HEK293 (cell line): ENCODE measurements around the gene MAD2L1BP.

Experiments used
- CTCF ChIA-PET: fragments of 350-600 bp; formaldehyde crosslinking; extraction: SDS; loops from one replicate; lab custom pipeline; 2021; ENCODE audit warnings: antibody characterized with exemption; lab: Yijun Ruan, JAX
- POLR2A ChIA-PET: fragments of 300-600 bp; formaldehyde crosslinking; extraction: SDS; loops from one replicate; lab custom pipeline; 2020; ENCODE audit warnings: antibody characterized with exemption, inconsistent platforms; lab: Yijun Ruan, JAX
- H3K27ac ChIP-seq: fragments of 200-500 bp; sonication (Bioruptor generic); 2 replicates; pipeline ENCODE4 v1.5.1; 2014; ENCODE audit warnings: low read depth, low read length, control low read depth, inconsistent platforms; ENCODE audit errors: extremely low read depth
- H3K36me3 ChIP-seq, 2 experiments: fragments of 200-500 bp in 1 of 2; sonication (Bioruptor generic) in 1 of 2; 1 replicate in 1 of 2; 2 replicates in 1 of 2; pipeline ENCODE4 v1.5.1; 2014 to 2017; ENCODE audit warnings: inconsistent platforms in 2 of 2, low read length in 2 of 2; ENCODE audit not compliant: control insufficient read depth in 2 of 2, insufficient read depth in 1 of 2
- H3K4me1 ChIP-seq: fragments of 200-500 bp; sonication (Bioruptor generic); 2 replicates; pipeline ENCODE4 v1.5.1; 2014; ENCODE audit warnings: mild to moderate bottlenecking, low read length, inconsistent platforms; ENCODE audit not compliant: control insufficient read depth, insufficient read depth
- H3K4me3 ChIP-seq: 2 replicates; pipeline ENCODE4 v1.5.1; 2011; ENCODE audit warnings: low read depth, mild to moderate bottlenecking, control low read depth, low read length, moderate library complexity
- H3K9me3 ChIP-seq: fragments of 200-500 bp; sonication (Bioruptor generic); 2 replicates; pipeline ENCODE4 v1.5.1; 2014; ENCODE audit warnings: low read depth, low read length, inconsistent platforms; ENCODE audit not compliant: control insufficient read depth, insufficient read depth
- KLF10 ChIP-seq: fragments of 450-650 bp; IDR thresholded peaks from 2 replicates; pipeline ENCODE4 v1.5.1; 2018; ENCODE audit warnings: missing biosample characterization, mild to moderate bottlenecking, missing genetic modification characterization
- ZBTB48 ChIP-seq: fragments of 450-650 bp; formaldehyde crosslinking; IDR thresholded peaks from 2 replicates; pipeline ENCODE4 v1.5.1; 2016; ENCODE audit warnings: missing biosample characterization, missing genetic modification characterization
- ZEB2 ChIP-seq: fragments of 450-650 bp; formaldehyde crosslinking; IDR thresholded peaks from 2 replicates; pipeline ENCODE4 v1.5.1; 2016; ENCODE audit warnings: missing biosample characterization, missing genetic modification characterization
- ZNF239 ChIP-seq: fragments of 450-650 bp; formaldehyde crosslinking; IDR thresholded peaks from 2 replicates; pipeline ENCODE4 v1.5.1; 2016; ENCODE audit warnings: missing biosample characterization, missing genetic modification characterization
- ZNF416 ChIP-seq: fragments of 450-650 bp; formaldehyde crosslinking; IDR thresholded peaks from 2 replicates; pipeline ENCODE4 v1.5.1; 2016; ENCODE audit warnings: missing biosample characterization, missing genetic modification characterization
- ZNF610 ChIP-seq: fragments of 450-650 bp; formaldehyde crosslinking; IDR thresholded peaks from 2 replicates; pipeline ENCODE4 v1.5.1; 2016; ENCODE audit warnings: missing biosample characterization, missing genetic modification characterization, borderline replicate concordance
- ZNF629 ChIP-seq: fragments of 450-650 bp; formaldehyde crosslinking; IDR thresholded peaks from 2 replicates; pipeline ENCODE4 v1.5.1; 2017; ENCODE audit warnings: missing biosample characterization, missing genetic modification characterization
- TF ChIP-seq, protein P1 (sequence below): fragments of 450-650 bp; formaldehyde crosslinking; IDR thresholded peaks from 2 replicates; pipeline ENCODE4 v1.5.1; 2016; ENCODE audit warnings: missing biosample characterization, missing genetic modification characterization
- TF ChIP-seq, protein P2 (sequence below): fragments of 450-650 bp; formaldehyde crosslinking; IDR thresholded peaks from 2 replicates; pipeline ENCODE4 v1.5.1; 2016; ENCODE audit warnings: missing biosample characterization, missing genetic modification characterization
- TF ChIP-seq, protein P3 (sequence below): fragments of 450-650 bp; formaldehyde crosslinking; IDR thresholded peaks from 2 replicates; pipeline ENCODE4 v1.5.1; 2016; ENCODE audit warnings: missing biosample characterization, missing genetic modification characterization

The MAD2L1BP gene

DNA sequence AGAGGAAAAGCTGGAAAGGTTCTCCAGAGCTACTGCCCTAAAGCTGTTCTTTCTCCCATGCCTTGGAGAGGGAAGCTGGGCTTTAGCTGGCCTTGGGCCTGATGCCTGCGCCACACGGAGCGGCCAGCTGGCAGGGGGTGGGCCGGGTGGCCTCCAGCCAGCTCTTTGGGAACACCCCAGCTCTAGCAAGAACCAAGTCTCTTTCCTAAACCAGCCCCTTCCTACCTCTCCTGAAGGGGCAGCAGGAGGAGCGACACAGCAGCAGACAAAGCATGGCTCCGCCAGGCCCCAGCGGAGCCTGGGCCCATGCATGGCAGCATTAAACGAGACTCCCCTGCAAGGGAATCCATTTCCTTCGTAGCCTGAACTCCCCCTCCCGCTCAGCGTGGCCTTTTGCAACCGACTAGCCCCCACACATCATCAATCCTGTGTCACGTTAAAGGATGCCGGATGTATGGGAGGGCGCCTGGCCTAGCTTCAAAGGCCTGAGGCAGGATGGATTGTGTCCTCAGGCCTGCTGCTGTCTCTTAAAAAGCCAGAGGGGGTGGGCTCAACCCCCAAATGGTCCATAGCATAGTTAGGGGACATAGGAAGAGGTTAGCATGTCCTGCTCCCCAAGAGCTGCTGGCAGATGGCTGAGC is 37.9 kb downstream of the MAD2L1BP start:
- CTCF ChIA-PET, result interaction anchor here (0.6 to 1.2 kb wide), 3 partner anchors 51 to 96 kb away, joined by 3 to 7 read pairs (median 3); partner anchors contain the start of gene VEGFA
- peaks cover 10 to 82% of the 10 kb centered on the region in 2 experiments for H3K36me3 ChIP-seq
- POLR2A ChIA-PET, result interaction anchor here (0.7 to 1.1 kb wide), 3 partner anchors 14 to 536 kb away, joined by 3 to 7 read pairs (median 4); no protein-coding TSS in a partner anchor

DNA sequence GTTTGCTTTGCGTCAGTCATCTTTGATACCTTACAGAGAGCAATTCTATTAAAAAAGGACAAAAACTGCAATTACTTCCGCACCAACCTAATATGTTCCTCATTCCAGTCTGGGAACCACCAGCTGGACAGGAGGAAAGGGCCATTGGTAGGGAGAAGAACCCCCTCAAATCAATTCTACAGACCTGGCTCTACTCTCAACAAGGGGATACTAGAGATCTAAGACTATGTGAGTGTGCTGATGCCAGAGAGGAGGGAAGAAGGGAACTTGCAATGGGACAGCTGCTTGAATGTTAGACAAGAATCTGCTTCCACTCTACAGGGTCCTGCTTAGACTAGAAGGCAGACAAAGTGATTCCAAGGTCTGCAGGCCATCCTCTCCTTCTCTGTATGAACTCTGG is 38.7 kb downstream of the MAD2L1BP start:
- Histone ChIP-seq H3K4me1 (no peaks in the 10 kb centered on the region; the same call in 1 of the 2 replicates), H3K27ac (no peak overlapping the region), H3K36me3 (peaks cover 10 to 89% of the 10 kb centered on the region in 2 experiments), H3K9me3 (no peaks in the 10 kb centered on the region), H3K4me3 (no peak overlapping the region)
- ChIA-PET POLR2A (interaction anchor here (1.0 to 1.3 kb wide), 2 partner anchors 29 to 96 kb away, joined by 3 to 4 read pairs; partner anchors contain the start of gene VEGFA), CTCF (interaction anchor here (1.2 kb wide), 1 partner anchor 96 kb away, joined by 7 read pairs; the partner anchor contains the start of gene VEGFA)
- TF ChIP-seq ZNF239 (no peak), ZNF629 (tag by site-specific recombination) (no peak)
- TF ChIP-seq, all 188 proteins: peak for 0

More for the DNA sequence above, 37.9 kb downstream of the MAD2L1BP start:
- H3K4me3 ChIP-seq, result no peak overlapping the region
- TF ChIP-seq ZNF610 (tag by site-specific recombination) (no peak), ZNF416 (tag by site-specific recombination) (no peak)
- TF ChIP-seq, protein P1, sequence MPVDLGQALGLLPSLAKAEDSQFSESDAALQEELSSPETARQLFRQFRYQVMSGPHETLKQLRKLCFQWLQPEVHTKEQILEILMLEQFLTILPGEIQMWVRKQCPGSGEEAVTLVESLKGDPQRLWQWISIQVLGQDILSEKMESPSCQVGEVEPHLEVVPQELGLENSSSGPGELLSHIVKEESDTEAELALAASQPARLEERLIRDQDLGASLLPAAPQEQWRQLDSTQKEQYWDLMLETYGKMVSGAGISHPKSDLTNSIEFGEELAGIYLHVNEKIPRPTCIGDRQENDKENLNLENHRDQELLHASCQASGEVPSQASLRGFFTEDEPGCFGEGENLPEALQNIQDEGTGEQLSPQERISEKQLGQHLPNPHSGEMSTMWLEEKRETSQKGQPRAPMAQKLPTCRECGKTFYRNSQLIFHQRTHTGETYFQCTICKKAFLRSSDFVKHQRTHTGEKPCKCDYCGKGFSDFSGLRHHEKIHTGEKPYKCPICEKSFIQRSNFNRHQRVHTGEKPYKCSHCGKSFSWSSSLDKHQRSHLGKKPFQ (tag by site-specific recombination), result no peak
- TF ChIP-seq, all 188 proteins: peak for 0
- Histone ChIP-seq H3K9me3 (no peaks in the 10 kb centered on the region), H3K27ac (no peak overlapping the region), H3K4me1 (no peaks in the 10 kb centered on the region; the same call in 1 of the 2 replicates)

DNA sequence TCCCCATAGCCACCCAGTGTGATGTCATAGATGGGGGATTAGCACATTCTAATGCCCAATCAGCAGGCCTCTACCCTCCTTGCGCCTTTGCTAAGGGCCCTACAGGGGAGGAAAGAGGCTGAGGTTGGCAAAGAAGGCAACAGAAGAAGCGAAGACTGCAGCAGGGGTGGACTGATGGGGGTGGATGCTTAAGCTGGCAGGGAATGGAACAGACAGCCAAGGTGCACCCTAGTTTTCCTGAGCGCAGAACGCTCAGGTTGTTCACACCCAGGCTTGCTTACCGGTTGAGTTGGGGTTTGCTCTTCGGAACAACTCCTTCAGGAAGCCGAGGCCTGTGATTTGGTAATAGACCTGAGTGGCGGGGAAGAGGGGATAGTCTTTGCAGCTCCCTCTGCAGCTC is 39.3 kb downstream of the MAD2L1BP start:
- no peak overlapping the region for H3K27ac ChIP-seq
- ChIA-PET POLR2A (interaction anchor here (0.6 to 1.3 kb wide), 2 partner anchors 8 to 95 kb away, joined by 3 to 4 read pairs; partner anchors contain the start of gene VEGFA), CTCF (no interaction called here)
- H3K4me1 ChIP-seq, result no peaks in the 10 kb centered on the region; the same call in 1 of the 2 replicates
- TF ChIP-seq, protein P2, sequence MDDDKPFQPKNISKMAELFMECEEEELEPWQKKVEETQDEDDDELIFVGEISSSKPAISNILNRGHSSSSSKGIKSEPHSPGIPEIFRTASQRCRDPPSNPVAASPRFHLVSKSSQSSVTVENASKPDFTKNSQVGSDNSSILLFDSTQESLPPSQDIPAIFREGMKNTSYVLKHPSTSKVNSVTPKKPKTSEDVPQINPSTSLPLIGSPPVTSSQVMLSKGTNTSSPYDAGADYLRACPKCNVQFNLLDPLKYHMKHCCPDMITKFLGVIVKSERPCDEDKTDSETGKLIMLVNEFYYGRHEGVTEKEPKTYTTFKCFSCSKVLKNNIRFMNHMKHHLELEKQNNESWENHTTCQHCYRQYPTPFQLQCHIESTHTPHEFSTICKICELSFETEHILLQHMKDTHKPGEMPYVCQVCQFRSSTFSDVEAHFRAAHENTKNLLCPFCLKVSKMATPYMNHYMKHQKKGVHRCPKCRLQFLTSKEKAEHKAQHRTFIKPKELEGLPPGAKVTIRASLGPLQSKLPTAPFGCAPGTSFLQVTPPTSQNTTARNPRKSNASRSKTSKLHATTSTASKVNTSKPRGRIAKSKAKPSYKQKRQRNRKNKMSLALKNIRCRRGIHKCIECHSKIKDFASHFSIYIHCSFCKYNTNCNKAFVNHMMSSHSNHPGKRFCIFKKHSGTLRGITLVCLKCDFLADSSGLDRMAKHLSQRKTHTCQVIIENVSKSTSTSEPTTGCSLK (tag by site-specific recombination), result no peak
- no peak for TF ChIP-seq ZEB2
- no peak for TF ChIP-seq ZBTB48 (tag by site-specific recombination)
- TF ChIP-seq, protein P3, sequence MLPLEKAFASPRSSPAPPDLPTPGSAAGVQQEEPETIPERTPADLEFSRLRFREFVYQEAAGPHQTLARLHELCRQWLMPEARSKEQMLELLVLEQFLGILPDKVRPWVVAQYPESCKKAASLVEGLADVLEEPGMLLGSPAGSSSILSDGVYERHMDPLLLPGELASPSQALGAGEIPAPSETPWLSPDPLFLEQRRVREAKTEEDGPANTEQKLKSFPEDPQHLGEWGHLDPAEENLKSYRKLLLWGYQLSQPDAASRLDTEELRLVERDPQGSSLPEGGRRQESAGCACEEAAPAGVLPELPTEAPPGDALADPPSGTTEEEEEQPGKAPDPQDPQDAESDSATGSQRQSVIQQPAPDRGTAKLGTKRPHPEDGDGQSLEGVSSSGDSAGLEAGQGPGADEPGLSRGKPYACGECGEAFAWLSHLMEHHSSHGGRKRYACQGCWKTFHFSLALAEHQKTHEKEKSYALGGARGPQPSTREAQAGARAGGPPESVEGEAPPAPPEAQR (tag by site-specific recombination), result no peak
- TF ChIP-seq KLF10 (tag by site-specific recombination), result no peak
- H3K36me3 ChIP-seq, result peaks cover 11 to 96% of the 10 kb centered on the region in 2 experiments
- H3K4me3 ChIP-seq, result no peak overlapping the region
- no peaks in the 10 kb centered on the region for H3K9me3 ChIP-seq
